Activated CD8-positive, alpha-beta memory T cell treated with anti-CD3 and anti-CD28 coated beads for 36 hours (primary cell): ENCODE data around the gene TUBB8B. TPM values are rescaled to one million over a fixed set of nuclear protein-coding genes. Genes with fewer than 3 reads are reported as not detected.
"Not testable (repeated sequence)": the region's sequence is repeated elsewhere in the genome, so short reads cannot be mapped to it uniquely, and the experiment has no call there.

Source experiments
- CTCF ChIA-PET: fragments of 350-600 bp; sonication (Branson Sonifier 250); formaldehyde crosslinking; loops from one replicate; lab custom pipeline; 2021; ENCODE audit warnings: antibody characterized with exemption; lab: Charles Lee
- POLR2A ChIA-PET: fragments of 350-600 bp; sonication (Branson Sonifier 250); formaldehyde crosslinking; loops from one replicate; lab custom pipeline; 2021; ENCODE audit warnings: antibody characterized with exemption; lab: Charles Lee
- total RNA-seq, 2 experiments: library from RNA; stranded (reverse); gene quantifications; one replicate each; pipeline ENCODE4 v1.2.3, GENCODE V29; 2021

TUBB8B gene
- total RNA-seq: not detected

GRCh38 chr18:49176-49665 lies at the start of gene TUBB8B:
TUBB8B (minus strand) TSS chr18:49615; CDS start chr18:49557, 58 bp downstream.
- CTCF ChIA-PET, POLR2A ChIA-PET: not testable (repeated sequence)

GRCh38 chr18:97252-97914 lies 48.0 kb upstream of the TUBB8B start:
- POLR2A ChIA-PET, CTCF ChIA-PET: not testable (repeated sequence)

- CTCF ChIA-PET: not testable (repeated sequence)
Measured at GRCh38 chr18:96767-97131, 47.3 kb upstream of the TUBB8B start.

GRCh38 chr18:96101-96766 lies 46.8 kb upstream of the TUBB8B start:
- POLR2A ChIA-PET, CTCF ChIA-PET: not testable (repeated sequence)

More at GRCh38 chr18:96767-97131, 47.3 kb upstream of the TUBB8B start:
- POLR2A ChIA-PET: not testable (repeated sequence)

GRCh38 chr18:95580-95979 lies 46.2 kb upstream of the TUBB8B start:
- POLR2A ChIA-PET: not testable (repeated sequence)
- CTCF ChIA-PET: interaction anchor here (0.6 kb wide), 1 partner anchor 185 kb away, joined by 4 read pairs; no protein-coding TSS in a partner anchor

- POLR2A ChIA-PET: not testable (repeated sequence)
Measured at GRCh38 chr18:93897-94408, 44.5 kb upstream of the TUBB8B start.

GRCh38 chr18:91561-91960 lies 42.1 kb upstream of the TUBB8B start:
- CTCF ChIA-PET, POLR2A ChIA-PET: not testable (repeated sequence)

More at GRCh38 chr18:93897-94408, 44.5 kb upstream of the TUBB8B start:
- CTCF ChIA-PET: not testable (repeated sequence)

GRCh38 chr18:90396-91193 lies 41.2 kb upstream of the TUBB8B start:
- CTCF ChIA-PET, POLR2A ChIA-PET: not testable (repeated sequence)

GRCh38 chr18:89124-89523 lies 39.7 kb upstream of the TUBB8B start:
- CTCF ChIA-PET, POLR2A ChIA-PET: not testable (repeated sequence)

GRCh38 chr18:84801-85200 lies 35.4 kb upstream of the TUBB8B start:
- CTCF ChIA-PET, POLR2A ChIA-PET: not testable (repeated sequence)

GRCh38 chr18:82626-83209 lies 33.3 kb upstream of the TUBB8B start:
- POLR2A ChIA-PET, CTCF ChIA-PET: not testable (repeated sequence)

- POLR2A ChIA-PET, CTCF ChIA-PET: not testable (repeated sequence)
Measured at GRCh38 chr18:80881-81280, 31.5 kb upstream of the TUBB8B start.

- CTCF ChIA-PET, POLR2A ChIA-PET: not testable (repeated sequence)
Measured at GRCh38 chr18:80202-80601, 30.8 kb upstream of the TUBB8B start.

GRCh38 chr18:75525-76160 lies 26.2 kb upstream of the TUBB8B start:
- CTCF ChIA-PET, POLR2A ChIA-PET: not testable (repeated sequence)

- CTCF ChIA-PET, POLR2A ChIA-PET: not testable (repeated sequence)
Measured at GRCh38 chr18:73181-73777, 23.9 kb upstream of the TUBB8B start.

- POLR2A ChIA-PET, CTCF ChIA-PET: not testable (repeated sequence)
Measured at GRCh38 chr18:67701-68100, 18.3 kb upstream of the TUBB8B start.

- POLR2A ChIA-PET: not testable (repeated sequence)
Measured at GRCh38 chr18:64279-64678, 14.9 kb upstream of the TUBB8B start.

GRCh38 chr18:63656-64055 lies 14.2 kb upstream of the TUBB8B start:
- CTCF ChIA-PET, POLR2A ChIA-PET: not testable (repeated sequence)

More at GRCh38 chr18:64279-64678, 14.9 kb upstream of the TUBB8B start:
- CTCF ChIA-PET: not testable (repeated sequence)

GRCh38 chr18:54388-54787 lies 5.0 kb upstream of the TUBB8B start:
- CTCF ChIA-PET, POLR2A ChIA-PET: not testable (repeated sequence)
